ENCODE measurements around the gene LHFPL2.

- TF ChIP-seq CTCF (IDR thresholded peaks at IDR 0.05): no peak
- no peak for TF ChIP-seq POLR2A (IDR thresholded peaks at IDR 0.05)
- no peak for TF ChIP-seq POLR2AphosphoS5 (IDR thresholded peaks at IDR 0.05)
- no peak for TF ChIP-seq EP300 (IDR thresholded peaks at IDR 0.05; ENCODE audit: low read depth)
Measured at GRCh38 chr5:78654386-78654785, 5.8 kb upstream of the LHFPL2 start.

All from transverse colon (tissue), 4 donors.